Activated T-cell treated with anti-CD3 and anti-CD28 coated beads, Interleukin-2, amount 50 U/mL, for 48 hours (primary cell): Measurements from ENCODE around the gene MAPK11.
A peak's percentile ranks its signal among the peaks of the same experiment; 100 is the strongest.

Experiments
- DNase-seq, 2 experiments: peaks; one replicate each; pipeline ENCODE4 v3.0.0-alpha.2; 2020

The MAPK11 gene

DNA sequence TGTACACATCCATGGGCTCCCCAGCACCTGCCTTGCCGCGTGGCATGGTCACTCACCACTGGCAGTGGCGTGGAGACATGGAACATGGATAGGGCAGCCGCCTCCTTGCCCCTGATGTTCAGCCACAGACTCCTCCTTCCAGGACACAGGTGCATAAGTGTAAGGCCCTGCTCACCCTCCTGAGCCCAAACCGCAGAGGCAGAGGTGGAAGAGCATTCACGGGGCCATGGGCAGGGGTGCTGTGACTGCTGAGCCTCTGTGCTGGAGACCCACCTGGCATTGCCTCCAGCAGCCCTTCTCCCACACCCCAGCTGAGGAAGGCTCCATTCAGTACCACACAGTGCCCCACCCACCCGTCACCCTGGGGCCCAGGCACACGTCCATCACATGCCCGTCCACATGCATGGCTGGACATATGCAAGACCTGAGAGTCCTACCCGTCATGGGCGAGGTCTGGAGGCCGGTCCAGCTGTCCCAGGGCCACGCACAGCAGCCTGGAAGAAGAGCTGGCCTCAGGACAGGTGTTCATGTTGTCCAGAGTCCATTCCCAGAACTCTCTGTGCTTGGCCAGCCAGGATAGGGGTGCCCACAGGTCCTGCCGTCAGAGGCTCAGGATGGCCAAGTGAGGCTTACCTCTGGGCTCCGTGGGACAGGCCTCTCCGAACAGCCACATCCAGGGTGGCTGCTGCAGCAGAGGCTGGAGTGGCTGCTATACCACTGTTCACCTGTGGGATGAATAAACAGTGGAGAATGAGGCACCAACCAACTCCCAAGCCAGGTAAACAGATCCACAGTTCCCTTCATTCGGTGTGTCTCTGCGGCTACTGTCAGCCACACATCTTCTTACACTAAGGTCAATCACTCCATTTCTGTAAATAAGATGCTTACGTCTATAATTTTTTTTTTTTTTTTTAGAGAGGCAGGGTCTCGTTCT, 23.7 kb downstream of the MAPK11 start:
- no peak for DNase-seq

DNA sequence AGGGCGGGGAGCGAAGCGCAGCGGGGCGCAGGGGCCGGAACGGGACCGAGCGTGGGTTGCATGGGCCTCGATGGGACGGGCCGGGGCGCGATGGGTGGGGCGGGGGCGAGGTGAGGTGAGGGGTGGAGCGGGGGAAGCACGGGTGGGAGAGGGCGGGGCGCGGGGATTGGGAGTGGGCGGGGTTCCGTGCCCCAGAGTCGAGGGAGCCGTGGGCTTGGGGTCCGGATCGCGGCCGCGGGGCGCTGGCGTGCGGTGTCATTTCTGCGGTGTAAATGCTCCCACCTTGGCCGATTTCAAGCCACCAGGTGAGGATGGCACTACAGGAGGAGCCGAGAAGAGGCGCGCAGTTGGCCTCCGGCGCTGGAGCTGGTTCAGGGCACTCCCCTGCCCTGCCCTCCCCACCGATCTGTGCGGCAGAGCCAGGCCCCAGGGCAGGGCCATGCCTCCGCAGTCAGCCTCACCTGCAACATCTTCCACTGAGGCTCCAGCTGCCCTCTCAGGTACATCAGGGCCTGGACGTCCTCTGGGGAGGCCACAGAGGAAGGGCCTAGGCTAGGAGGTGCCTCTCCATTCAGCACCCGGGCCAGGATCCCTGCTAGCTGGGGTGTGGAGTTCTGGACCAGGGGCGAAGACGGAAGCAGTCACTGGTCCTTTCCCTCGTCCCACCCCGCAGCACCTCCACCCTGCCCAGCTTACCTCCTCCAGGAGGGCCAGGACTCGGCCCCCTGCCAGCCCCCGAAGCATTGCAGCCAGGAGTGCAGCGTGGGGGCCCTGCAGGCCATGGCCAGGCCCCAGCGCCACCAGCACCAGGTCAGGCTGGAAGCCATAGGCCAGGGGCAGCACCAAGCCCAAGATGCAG, 24.7 kb downstream of the MAPK11 start:
- DNase-seq, result peak in 1 of 2 experiments; percentile 46

DNA sequence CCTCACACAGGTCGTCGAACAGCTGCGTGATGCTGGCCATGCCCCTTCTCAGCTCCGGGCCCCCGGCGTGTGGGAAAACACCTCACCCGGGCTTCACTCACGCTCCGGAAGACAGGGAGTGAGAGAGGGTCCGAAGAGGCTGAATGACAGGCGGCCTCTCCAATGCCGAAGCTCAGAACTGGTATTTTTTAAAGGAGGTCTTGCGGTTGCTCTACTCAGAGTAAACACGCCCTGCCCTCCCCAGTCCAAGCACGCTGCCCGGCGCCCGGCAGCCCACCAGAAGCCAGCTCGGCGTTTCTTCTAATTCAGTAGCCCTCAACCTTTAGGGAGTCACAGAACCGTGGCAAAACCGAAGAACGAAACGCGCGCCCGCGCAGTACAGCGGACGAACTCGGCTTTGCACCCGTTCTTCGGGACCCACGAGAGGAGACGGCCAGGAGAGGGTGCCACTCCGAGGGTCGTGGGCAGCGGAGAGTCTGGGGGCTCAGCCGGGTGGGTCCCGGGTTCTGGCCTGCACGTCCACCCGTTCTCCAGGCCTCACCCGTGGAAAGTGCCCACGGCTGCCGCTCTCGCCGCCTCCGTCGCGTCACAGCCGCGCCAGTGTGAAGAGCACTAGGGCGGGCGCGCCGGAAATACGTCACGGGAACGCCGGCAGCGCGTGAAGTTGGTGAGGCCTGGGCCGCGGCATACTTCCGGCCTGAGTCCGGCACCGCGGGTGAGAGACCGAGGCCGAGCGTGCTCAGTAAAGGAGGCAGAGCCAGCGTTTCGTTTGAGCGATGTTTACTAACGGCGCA, 25.6 kb downstream of the MAPK11 start, which contains the start of gene TUBGCP6:
TUBGCP6 (minus strand) TSS at position 604 of the 794 bp plus-strand sequence; CDS start at position 40, 564 bp downstream.
- DNase-seq, result peak; percentile 94 to 95

DNA sequence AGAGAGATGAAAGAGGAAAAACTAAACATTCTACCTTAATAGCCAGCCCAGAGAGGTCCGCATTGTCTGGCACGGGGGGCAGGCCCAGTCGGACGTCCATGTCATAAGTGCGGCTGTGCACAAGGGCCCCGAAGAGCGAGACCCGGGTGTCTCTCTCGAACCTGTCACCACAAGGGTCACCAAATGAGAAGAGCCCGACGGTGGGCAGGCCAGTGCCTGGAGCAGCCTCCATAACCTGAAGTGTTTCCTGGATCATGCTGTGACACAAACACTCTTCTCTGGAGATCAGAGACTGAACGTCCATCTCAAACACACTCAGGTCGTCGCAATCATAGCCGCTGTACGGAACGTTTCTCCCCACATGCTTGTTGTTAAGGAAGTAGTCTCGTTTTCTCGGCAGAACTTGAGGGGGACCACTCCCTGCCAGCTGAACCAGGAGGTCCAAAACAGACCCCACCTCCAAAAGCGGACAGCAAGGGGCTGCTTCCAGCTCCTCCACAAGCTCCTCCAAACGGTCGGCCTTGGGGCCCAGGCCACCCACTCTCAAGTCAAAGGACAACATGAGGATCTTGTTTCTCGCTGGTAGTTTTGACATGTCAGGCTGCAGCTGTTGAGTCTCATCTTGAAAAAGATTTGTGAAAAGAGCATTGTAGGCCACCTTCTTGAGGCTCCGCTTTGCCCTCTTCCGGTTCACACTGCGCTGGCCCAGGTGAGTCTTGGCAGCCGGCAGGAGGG, 26.3 kb downstream of the MAPK11 start:
- no peak for DNase-seq

DNA sequence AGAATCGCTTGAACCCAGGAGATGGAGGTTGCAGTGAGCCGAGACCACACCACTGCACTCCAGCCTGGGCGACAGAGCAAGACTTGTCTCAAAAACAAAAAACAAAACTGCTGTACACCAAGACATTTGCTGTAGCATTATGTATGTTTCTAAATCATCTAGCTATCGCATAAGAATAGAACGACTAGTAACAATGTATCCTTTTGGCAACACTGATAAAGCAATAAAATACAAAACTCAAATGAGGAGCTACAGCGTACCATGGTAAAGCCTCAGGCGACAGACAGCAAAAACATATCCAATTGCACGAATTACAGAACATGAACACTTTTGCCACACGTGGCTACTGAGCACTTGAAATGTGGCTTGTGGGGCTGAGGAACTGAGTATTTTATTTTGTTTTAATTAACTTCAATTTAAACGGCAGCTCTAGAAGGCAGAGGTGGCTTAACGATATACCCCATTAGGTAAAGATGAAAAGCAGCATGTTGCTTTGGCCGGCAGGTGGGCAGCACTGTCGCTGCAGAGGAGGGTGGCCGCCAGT, 27.7 kb downstream of the MAPK11 start:
- no peak for DNase-seq

DNA sequence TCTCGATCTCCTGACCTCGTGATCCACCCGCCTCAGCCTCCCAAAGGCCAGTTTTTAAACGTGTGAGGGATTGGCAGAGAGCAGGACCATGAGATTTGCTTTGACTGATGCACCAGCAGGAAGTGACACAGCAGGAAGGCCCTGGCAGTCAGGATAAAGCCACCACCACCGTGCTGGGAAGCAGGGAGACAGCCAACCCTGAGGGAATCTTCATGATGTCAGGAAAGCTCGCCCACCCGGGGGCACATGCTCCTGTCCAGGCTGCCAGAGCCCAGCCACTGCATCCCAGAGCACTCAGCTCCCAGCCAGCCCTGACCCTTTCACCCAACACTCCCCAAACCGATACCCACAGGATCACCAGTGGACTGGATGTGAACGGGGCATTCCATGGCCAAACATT, 31.4 kb downstream of the MAPK11 start:
- DNase-seq, result no peak

DNA sequence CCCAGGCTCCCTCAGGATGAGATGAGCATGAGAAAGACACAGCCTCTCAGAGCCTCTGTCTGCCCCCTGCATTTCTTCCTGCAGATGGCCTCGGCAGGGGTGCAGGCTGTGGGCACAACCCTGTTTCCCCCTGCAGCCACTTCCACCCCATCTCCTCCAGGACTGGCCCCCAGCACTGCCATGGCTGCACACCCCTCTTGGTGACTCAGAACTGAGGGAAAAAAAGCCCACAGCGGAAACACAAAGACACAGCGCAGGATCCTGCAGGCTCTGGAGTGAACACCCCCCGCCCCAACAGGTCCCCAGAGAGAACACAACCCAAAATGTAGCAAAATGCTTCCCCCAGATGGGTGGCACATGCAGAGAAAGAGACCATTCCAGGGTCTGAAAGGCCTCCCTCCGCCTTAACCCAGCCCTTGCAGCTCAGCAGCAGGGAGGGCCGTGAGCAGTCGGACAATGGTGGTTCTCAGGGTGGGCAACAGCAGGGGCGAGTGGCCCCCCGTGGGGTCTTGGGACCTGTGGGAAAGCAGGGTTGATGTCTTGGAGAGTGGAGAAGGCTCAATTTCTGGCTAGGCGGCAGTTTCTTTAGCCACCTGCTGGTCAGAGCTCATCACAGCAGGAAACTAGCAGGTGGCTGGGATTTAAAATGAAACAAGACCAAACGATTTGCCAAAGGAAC, 33.3 kb downstream of the MAPK11 start:
- DNase-seq, result no peak

DNA sequence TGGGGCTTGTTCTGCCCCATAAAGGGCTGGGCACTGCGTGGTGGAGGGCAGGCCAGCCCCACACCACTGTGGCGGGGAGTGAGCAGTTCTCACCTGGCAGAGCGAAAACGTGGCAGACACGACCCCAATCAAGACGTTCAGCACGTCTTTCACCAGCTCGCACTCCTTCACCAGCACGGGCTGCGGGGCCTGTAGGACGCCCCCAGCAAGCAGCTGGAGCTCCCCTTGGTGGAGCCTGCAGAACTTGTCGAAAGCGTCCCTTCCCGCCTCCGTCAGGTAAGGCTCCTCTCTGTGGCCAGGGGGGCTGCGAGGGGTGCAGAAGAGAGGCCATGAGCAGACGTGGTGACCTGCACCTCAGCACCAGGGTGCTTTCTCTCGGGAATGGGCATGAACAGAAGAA, 37.0 kb downstream of the MAPK11 start:
- DNase-seq, result no peak

DNA sequence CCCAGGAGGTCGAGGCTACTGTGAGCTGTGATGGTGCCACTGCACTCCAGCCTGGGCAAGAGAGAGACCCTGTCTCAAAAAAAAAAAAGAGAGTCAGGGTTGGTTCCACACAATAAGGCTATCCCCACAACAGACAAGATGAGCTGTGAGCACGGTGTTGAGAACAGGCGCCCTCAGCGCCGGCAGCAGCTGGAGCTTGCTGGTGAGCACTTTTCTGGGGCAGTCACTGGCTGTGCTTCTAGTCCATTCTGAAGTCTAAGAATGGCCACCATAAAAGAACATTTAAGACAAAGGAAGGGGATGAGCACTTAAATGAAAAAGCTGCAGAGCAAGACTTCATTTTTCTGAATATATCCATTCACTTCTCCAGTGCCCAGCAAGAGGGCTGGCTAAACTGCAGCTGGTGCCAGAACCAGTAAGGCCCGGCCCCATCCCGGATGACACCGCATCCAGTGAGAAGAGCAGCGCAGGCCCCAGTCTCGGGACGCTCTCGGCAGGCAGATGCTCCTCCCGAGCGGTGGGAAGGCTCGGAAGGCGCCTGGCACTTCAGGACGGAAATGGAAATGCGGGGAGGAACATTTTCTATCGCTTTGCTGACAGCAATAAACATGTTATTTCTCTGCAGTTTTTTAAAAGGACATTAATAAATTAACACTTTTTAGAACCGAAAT, 37.6 kb downstream of the MAPK11 start:
- DNase-seq, result no peak

DNA sequence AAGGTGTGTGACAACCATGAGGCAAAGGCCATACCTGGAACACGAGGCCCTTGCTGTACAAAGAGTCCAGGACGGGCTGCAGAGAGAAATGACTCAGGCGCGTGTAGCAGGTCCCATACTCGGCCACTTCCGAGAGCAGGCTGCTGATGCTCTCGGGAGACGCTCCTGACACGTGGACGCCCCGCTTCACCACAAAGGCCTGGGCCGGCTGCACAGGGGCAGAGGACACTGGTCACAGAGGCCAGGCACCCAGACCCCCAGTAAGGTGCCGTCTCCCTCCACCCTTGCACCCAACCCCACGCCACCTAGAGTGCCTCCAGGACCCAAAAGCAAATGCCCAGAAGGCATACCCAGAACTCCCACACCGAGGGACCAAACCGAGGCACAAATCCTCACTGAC, 40.8 kb downstream of the MAPK11 start:
- DNase-seq, result no peak

DNA sequence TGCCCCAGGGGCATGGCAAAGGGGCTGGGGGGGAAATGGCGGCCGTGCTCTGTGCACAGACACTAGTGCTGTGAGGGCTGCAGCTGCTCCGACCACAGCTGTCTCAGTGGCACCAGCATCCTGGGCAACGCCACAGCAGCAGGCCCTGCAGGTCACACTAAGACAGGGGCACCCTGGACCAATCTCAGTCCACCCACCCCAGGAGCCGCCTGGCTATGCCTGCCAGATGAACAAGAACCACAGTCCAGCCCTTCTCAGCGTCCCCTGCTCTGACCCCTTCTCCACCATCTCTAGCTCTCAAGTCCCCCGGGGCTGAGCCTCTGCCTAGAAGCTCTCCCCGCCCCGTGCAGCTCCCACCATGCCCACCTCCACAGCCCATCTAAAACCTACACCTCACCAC, 41.8 kb downstream of the MAPK11 start:
- no peak for DNase-seq

DNA sequence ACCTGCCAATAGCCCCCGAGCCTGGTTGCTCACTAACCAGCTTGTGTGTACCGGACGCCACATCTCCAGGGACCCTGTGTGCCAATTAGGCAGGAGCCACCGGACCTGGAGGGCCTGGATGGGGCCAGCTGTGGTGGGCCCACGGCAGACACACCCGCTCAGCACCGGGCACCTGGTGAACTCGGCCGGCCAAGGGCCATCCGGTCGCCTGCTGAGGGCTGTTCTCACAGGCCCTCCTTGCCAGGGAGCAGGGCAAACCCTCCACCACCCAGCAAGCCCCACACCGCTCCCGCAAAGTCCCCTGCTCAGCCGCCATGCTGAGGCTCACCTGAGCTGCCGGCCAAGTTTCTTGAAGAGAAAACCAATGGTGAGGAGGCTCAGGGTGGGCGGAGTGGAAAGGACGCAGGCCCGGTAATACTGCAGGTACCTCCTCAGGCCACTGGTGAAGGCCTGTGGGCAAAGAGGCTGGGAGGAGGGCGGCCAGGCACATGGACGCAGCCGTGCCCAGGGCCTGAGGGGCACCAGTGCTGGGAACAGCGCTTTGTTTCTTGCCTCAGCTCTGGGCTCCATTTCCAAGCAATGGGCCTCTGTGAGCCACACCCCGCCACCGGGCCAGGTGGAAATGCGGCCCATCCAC, 42.5 kb downstream of the MAPK11 start:
- DNase-seq, result no peak

DNA sequence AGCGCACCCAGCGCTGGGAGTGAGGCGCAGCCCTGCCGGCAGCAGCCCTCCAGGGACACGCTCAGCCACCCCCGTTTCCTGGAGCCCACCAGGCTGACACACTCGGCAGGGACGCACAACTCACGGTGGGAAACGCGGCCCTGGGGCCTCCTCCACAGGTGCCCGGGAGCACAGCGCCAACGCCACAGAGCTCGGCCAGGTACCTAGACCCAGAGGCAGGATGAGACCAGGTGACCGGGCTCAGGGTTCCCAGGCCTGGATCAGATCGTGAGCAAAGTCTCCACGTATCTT, 43.4 kb downstream of the MAPK11 start:
- no peak for DNase-seq

DNA sequence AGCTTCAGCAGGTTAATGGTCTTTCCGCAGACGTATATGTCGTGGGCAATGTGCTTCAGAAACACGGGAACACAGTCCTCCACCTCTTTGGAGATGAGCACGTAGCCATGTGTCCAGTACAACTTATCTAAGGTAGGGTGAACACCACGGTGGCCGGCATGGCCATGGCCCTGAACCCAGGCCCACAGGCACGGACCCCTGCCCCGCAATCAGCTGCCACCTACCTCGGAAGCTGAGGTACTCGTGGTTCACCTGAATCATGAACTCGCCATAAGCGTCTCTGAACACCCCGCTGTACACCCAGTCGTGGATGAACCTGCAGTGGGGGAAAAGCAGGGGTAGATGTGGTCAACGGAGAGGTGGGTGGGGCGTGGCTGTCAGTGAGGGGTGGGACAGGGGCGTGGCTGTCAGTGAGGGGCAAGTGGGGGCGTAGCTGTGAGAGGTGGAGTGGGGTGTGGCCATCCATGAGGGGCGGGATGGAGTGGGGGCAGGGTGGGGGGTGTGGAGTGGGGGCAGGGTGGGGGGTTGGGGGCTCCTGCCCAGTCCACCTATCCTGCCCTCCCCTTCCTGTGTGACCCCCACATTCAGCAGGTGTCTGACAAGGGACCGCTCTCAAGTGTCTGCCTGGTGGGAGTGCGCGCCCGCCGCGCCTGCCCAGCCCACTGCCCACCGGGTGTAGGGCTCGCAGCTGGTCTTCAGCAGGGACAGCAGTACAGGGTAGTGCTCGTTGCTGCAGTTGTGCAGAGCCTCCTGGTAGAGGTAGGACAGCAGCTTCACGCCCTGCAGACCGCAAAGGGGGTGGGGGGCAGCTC, 43.9 kb downstream of the MAPK11 start:
- no peak for DNase-seq

DNA sequence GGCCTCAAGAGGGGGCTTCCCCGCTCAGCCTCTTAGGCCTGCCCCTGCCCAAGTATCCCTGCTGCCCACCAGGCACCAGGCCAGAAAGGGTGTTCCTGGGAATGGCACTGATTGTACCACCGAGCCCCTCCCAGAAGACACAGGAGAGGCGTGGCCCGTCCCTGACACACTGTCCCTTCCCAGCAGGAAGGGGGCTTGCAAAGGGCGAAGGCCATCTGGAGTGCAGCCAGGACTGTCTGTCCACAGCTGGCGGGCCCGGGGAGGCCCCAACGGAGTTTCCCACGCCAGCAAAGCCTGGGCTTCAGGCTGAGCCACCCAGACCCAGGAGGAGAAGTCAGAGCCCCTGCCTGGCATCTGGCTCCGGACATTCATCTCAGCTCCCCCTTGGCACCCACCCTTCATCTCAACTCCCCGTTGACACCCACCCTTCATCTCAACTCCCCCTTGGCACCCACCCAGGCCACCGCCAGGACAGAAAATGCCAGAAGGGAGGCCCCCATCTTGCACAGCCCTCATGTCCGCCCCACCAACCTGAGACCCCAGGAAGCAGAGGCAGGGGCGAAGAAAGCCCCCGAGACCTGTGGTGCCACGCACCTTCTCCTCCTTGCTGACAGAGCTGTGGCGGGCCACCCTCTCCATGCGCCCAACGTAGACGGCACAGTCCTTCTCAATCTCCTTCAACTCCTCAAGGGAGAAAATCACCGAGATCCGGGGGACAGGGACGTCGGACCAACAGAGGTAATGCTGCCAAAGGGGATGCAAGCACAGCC, 44.8 kb downstream of the MAPK11 start:
- DNase-seq, result no peak

DNA sequence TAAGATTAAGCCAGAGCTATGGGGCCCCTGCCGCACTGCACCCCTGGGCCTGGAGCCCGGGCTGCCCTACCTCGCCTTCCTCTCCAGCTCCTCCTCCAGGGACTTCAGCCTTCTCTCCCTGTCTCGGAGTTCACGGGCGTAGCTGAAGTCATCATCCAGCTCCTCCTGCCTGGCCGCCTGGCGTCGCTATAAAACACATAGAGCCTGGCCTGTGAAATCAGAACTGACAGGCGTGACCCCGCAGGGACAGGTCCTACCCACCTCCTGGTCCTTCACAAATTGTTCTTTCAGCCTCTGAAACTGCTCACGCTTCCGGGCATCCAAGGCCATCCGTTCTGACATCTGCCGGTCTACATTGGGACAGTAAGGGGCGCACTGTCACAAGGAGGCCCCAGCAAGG, 46.1 kb downstream of the MAPK11 start:
- DNase-seq, result no peak

DNA sequence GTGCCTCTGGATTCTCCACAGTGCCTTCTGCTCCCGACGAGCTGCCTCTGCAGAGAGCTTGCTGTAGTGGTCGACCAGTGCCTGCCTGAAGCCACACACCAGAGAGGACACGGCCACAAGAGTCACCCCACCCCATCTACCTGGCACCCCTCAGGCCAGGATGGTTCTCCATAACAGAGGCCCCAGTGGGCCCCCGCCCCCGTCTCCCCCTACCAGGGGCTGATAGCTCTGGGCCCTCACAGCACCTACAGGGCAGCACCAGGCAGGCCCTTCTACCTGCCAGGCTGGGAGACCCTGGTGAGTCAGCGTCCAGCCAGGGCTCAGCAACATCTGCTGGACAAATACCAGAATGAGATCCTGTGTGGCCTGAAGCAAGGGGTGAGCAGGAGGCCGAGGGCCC, 47.7 kb downstream of the MAPK11 start:
- no peak for DNase-seq

DNA sequence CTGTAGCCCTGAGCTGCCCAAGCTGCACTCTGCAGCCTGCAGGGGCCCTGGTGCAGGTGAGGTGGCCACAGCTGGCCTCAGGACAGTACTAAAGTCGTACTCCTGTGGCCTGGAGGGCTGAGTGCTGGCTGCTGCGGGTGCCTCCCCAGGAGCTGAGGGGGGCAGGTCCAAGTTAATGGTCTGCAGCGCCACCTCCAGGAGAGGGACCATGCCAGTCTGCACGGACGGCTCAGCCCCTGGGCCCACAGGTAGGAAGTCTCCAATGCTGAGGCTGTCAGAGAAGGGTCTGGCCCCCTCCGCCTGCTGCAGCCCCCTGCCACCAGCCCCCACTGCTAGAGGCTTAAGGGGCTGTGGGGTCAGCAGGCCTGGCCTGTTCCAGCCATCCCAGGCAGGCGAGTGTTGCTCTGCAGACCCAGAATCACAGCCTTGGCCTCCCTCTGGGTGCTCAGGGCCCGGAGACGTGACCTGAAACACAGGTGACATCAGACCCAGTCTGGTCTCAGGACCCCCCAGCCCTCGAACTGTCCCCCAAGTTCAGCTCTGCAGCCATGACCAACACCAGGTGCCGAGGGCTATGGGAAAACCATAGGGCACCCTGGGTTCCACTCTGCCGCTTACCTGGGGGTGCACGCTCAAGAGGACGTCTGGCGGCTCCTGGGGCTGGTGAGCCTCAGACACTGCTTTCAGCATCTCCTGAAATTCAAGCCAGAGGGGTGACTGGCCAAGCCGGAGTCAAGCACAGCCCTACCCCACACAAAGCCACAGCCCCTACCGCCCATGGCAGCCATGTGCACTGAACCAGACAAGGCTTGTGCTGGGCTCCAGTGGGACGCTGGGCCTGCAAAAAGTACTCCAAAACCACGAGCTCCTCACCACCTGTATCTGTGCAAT, 48.5 kb downstream of the MAPK11 start:
- DNase-seq, result no peak
